ENCODE data around the gene THSD4. TPM values are rescaled to one million over a fixed set of nuclear protein-coding genes. Genes with fewer than 3 reads are reported as not detected.
"Not testable (repeated sequence)": the region's sequence is repeated elsewhere in the genome, so short reads cannot be mapped to it uniquely, and the experiment has no call there.

THSD4 gene
- total RNA-seq, 1 donor from 2014 or later, result 80.7 TPM

DNA sequence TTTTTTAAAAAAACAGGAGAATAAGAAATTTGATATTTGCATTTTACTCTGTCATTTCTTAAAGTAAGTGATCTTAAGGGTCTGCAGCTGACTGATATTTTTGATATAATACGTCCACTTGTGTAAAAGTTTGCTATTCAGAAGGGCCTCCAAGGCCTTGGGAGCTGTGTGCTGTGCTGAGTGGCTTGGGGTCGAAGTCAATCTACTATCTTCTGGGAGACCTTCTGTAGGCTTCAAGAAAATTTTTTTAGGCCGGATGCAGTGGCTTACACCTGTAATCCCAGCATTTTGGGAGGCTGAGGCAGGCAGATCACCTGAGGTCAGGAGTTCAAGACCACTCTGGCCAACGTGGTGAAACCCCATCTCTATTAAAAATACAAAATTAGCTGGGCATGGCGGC is 26.3 kb downstream of the THSD4 start:
- ATAC-seq (no peak), DNase-seq (no peak)
- intact Hi-C loops (cut with micrococcal nuclease), result no loop called here

GRCh38 chr15:71142780-71143179 is 27.5 kb downstream of the THSD4 start:
- ATAC-seq (peak; percentile 17), DNase-seq (no peak)
- intact Hi-C loops (cut with micrococcal nuclease), result no loop called here

DNA sequence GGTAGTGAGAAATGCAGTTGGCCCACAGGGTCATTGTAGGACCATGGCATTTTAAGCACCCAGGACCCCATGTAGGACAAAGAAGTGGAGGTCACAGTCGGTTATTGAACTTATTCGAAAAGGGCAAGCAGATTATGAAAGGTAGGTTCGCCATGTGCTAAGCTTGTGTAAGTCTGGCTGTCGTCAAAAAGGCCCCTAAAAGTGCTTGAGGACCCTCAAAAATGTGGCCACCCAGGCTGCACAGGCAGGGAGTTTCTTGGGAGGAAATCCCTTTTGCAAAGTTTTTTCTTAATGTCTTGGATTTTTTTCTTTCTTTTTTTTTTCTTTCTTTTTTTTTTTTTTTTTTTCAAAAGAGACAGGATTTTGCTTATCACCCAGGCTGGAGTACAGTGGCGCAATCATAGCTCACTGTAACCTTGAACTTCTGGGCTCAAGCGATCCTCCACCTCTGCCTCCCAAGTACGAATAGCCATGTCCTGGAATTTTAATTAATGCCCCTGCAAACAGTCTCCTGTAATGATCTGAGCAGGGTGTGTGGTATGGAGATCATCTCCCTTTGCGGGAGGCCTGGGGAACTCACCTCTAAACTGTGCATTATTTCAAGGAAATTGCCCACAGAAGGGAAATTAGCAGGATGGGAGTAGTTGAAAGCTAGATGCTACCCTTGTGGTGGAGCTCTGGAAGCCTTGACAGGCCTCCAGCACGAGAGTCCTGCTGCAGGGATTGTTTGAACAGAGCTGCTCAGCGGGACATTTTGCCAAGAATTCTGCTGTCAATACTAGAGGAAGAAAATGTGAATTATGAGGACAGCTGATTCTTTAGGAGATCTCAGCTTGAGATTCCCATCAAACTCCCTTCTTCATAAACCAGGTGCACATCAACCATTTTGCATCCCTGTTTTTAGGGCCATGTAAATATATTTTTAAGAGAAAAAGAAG is 28.4 kb downstream of the THSD4 start:
- DNase-seq, result no peak
- intact Hi-C loops (cut with micrococcal nuclease), result no loop called here
- peak; percentile 8 for ATAC-seq

- ATAC-seq (no peak), DNase-seq (no peak)
- intact Hi-C loops (cut with micrococcal nuclease), result no loop called here
Observed at GRCh38 chr15:71145648-71146047, 30.4 kb downstream of the THSD4 start.

DNA sequence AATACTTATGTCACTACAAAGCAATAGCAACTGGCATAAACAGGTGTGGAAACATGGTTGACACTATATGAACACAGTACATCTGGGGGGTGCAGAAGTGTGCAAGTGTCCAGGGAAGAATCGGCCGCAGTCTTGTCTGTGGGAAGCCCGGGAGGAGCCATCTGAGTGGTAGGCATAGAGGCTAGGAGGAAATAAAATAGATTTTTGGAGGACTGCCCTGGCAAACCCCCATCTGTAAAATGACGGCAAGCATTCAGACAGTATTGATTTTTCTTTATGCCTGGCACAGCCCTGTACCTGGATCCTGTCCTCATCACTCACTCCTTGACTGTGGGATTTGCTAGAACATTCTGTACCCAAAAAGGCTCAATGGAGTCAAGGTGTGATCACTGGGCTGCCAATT is 31.3 kb downstream of the THSD4 start:
- DNase-seq, result no peak
- intact Hi-C loops (cut with micrococcal nuclease), result no loop called here
- peak; percentile 6 for ATAC-seq

GRCh38 chr15:71148048-71148447 is 32.8 kb downstream of the THSD4 start:
- intact Hi-C loops (cut with micrococcal nuclease), result no loop called here
- ATAC-seq (peak; percentile 71), DNase-seq (no peak)

DNA sequence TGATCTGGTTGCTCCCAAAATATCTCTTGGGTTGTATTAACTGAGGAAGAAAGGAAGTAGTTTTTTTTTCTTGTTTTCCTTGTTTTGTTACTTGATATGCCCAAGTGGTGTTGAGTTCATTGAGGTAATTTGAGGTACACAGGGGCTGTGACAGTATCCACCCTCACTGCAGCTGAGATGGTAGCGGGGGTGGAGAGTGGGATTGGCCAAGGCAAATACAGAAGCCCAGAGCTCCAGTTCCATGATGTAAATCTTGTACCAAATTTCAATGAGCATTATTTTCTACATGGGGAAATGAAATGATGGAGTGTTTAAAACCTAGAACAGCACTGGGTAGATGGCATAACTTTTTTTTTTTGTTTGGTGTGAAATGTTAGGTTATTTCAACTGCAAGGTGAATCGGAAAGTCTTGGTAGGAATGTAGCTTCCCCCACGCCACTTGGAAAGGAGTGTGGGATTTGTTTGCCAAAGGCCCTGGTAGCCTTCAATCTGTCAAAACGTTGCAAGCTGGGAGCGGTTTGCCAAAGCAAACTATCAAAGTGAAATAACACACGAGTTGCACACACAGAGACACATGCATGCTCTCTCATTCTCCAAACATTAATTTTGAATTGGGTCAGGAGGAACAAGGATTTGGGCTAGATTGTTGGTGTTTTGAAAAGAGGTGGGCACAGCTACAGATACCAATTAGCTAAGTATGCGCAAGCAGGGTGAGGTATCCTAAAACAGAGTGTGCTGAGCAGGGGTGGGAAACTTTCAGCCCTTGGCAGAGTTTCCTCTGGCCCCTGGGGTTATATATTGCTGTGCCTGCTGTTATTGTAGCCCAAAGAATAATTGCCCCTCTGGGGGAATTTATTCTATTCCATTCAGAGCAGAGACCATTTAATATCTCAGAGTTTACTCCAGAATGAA is 34.6 kb downstream of the THSD4 start:
- intact Hi-C loops (cut with micrococcal nuclease), result no loop called here
- ATAC-seq (peak; percentile 71), DNase-seq (peak; percentile 48)

GRCh38 chr15:71151081-71151480 is 35.8 kb downstream of the THSD4 start:
- ATAC-seq (no peak), DNase-seq (no peak)
- intact Hi-C loops (cut with micrococcal nuclease), result no loop called here

DNA sequence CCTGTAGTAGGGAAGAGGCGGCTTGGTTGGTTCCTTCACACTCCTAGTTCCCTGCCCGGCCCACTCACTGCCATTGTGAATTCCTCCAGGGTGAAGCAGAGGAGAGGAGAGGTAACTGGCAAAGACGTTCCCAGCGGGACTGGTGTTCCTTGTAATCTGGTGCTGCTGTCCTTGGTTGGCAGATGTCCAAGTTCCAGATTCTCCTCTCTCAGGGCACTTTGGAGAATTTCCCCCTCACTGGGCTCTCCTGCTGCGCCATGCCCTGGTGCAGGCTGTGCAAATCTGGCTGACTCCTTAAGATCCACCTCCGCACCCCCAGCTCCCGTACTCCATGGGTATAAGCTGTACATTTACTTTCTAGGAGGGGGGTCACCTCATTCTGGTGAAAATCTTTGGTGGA is 37.3 kb downstream of the THSD4 start:
- no peak for DNase-seq

GRCh38 chr15:71153823-71154524 is 38.7 kb downstream of the THSD4 start:
- ATAC-seq (peak; percentile 52), DNase-seq (no peak)
- intact Hi-C loops (cut with micrococcal nuclease), result no loop called here

More for the DNA sequence above, 37.3 kb downstream of the THSD4 start:
- ATAC-seq, result no peak
- intact Hi-C loops (cut with micrococcal nuclease), result no loop called here

DNA sequence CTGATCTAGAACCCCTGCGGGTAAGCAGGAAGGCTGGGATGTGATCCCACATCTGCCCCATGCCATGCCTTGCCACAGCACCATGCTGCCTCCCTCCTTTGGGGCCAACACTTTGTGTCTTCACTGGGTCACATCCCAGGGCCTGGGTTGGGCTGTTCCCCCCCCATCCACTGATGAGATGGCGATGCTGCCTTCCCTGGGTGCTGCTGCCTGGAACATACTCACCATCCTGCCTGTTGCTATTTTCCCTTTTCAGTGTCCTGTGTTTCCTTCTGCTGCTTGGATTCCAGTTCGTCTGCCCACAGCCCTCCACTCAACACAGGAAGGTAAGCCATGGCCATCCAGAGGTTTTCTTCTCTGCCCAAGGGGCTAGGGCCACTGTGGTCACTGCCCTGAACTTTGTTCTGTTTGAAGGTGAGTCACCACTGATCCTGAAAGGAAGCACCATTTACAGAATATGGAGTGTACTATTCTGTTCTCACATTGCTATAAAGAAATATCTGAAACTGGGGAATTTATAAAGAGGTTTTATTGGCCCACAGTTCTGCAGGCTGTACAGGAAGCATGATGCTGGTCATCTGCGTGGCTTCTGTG is 39.4 kb downstream of the THSD4 start:
- no peak for ATAC-seq
- intact Hi-C loops (cut with micrococcal nuclease), result no loop called here
- DNase-seq, result no peak

GRCh38 chr15:71155534-71155933 is 40.3 kb downstream of the THSD4 start:
- DNase-seq, result no peak
- no peak for ATAC-seq
- intact Hi-C loops (cut with micrococcal nuclease), result no loop called here

GRCh38 chr15:71160976-71161375 is 45.7 kb downstream of the THSD4 start:
- DNase-seq (no peak), ATAC-seq (no peak)
- intact Hi-C loops (cut with micrococcal nuclease), result no loop called here

GRCh38 chr15:71162309-71162708 is 47.0 kb downstream of the THSD4 start:
- intact Hi-C loops (cut with micrococcal nuclease), result no loop called here
- no peak for DNase-seq

DNA sequence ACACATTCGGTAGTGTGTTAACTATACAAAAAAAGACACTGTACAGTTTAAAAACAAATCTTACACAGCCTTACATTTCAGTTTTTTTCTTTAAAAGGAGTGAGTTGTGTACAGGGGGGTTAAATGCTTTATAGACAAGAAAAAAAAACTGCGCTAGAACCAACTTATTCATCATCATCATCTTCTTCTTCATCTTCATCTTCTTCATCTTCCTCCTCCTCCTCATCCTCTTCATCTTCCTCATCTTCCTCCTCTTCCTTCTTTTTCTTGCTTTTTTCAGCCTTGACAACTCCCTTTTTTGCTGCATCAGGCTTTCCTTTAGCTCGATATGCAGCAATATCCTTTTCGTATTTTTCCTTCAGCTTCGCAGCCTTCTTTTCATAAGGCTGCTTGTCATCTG is 49.3 kb downstream of the THSD4 start:
- DNase-seq; intact Hi-C loops (cut with micrococcal nuclease); ATAC-seq: not testable (repeated sequence)

More at GRCh38 chr15:71162309-71162708, 47.0 kb downstream of the THSD4 start:
- no peak for ATAC-seq

GRCh38 chr15:71167445-71168165 is 52.3 kb downstream of the THSD4 start:
- intact Hi-C loops (cut with micrococcal nuclease), result no loop called here
- ATAC-seq (peak; percentile 26), DNase-seq (no peak)

- intact Hi-C loops (cut with micrococcal nuclease), result no loop called here
- peak; percentile 97 for ATAC-seq
- no peak for DNase-seq
Observed at GRCh38 chr15:71168166-71168834, 53.0 kb downstream of the THSD4 start.

DNA sequence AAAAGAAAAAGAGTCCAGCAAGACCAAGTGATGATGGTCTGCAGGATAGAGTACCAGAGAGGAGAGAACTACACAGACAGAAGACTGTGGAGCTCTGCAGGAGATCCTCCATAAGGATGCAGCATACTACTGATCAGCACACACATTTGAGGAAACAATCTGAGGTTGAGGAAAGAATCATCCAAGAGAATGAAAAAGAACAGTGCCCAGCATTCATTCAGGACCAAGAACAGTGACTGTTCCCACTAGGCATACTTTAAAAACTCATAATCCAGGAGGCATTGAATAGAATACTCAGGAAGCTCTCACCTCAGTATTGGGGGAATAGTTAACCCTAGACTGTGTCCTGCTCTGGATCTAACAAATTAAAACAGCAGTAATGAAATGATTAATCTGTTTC is 54.9 kb downstream of the THSD4 start:
- intact Hi-C loops (cut with micrococcal nuclease), result no loop called here
- ATAC-seq, result no peak

More for the DNA sequence above, 54.9 kb downstream of the THSD4 start:
- no peak for DNase-seq

Measured in left ventricle myocardium superior (tissue), 1 donor.